Measurements from ENCODE around the gene SMIM45.
A peak's percentile ranks its signal among the peaks of the same experiment; 100 is the strongest.

Gene SMIM45

GRCh38 chr22:41966607-41967240 lies 14.8 kb downstream of the SMIM45 start:
- DNase-seq (ENCODE audit: low read depth, low spot score), result no peak
- H3K9ac ChIP-seq (ENCODE audit: insufficient read length, low read depth), result no peak overlapping the region

GRCh38 chr22:41968601-41969000 lies 16.7 kb downstream of the SMIM45 start:
- no peak for DNase-seq (ENCODE audit: low read depth, low spot score)
- peak overlapping the region; percentile 13 for H3K9ac ChIP-seq (ENCODE audit: insufficient read length, low read depth)
- H3K36me3 ChIP-seq (ENCODE audit: insufficient read depth, insufficient read length, low read length), result no peaks in the 10 kb centered on the region
- H3K4me1 ChIP-seq (ENCODE audit: insufficient read depth, insufficient read length), result peaks cover 20% of the 10 kb centered on the region
- H3K27me3 ChIP-seq (ENCODE audit: insufficient read depth, insufficient read length), result peaks cover 18% of the 10 kb centered on the region
- TF ChIP-seq YY1 (IDR thresholded peaks at IDR 0.05; ENCODE audit: insufficient read depth, insufficient read length), result no peak
- no peak for TF ChIP-seq ZNF274 (IDR thresholded peaks at IDR 0.05; ENCODE audit: low read depth, low read length)
- no peak for TF ChIP-seq SUZ12 (IDR thresholded peaks at IDR 0.05; ENCODE audit: extremely low read depth, insufficient read depth, insufficient read length)
- peaks cover 7% of the 10 kb centered on the region; the same call in 1 of the 2 replicates for H3K9me3 ChIP-seq (ENCODE audit: insufficient read depth, low read length)
- no peak overlapping the region for H3K4me3 ChIP-seq (ENCODE audit: insufficient read length, low read depth)

More at GRCh38 chr22:41966607-41967240, 14.8 kb downstream of the SMIM45 start:
- H3K36me3 ChIP-seq (ENCODE audit: insufficient read depth, insufficient read length, low read length), result no peaks in the 10 kb centered on the region
- TF ChIP-seq ZNF274 (IDR thresholded peaks at IDR 0.05; ENCODE audit: low read depth, low read length) (no peak), SUZ12 (IDR thresholded peaks at IDR 0.05; ENCODE audit: extremely low read depth, insufficient read depth, insufficient read length) (no peak)
- peaks cover 7% of the 10 kb centered on the region; the same call in 1 of the 2 replicates for H3K9me3 ChIP-seq (ENCODE audit: insufficient read depth, low read length)
- H3K27me3 ChIP-seq (ENCODE audit: insufficient read depth, insufficient read length), result peaks cover 7% of the 10 kb centered on the region
- H3K4me3 ChIP-seq (ENCODE audit: insufficient read length, low read depth), result no peak overlapping the region
- H3K4me1 ChIP-seq (ENCODE audit: insufficient read depth, insufficient read length), result peaks cover 20% of the 10 kb centered on the region

GRCh38 chr22:41969110-41969646 lies 17.2 kb downstream of the SMIM45 start, which contains the start of gene SEPTIN3:
SEPTIN3 (plus strand) TSS chr22:41969443; CDS start chr22:41971493, 2,050 bp downstream.
- Histone ChIP-seq H3K9ac (ENCODE audit: insufficient read length, low read depth) (peak within 1 kb of the TSS; percentile 13), H3K27me3 (ENCODE audit: insufficient read depth, insufficient read length) (peaks cover 18% of the 10 kb centered on the region), H3K4me3 (ENCODE audit: insufficient read length, low read depth) (no peak within 1 kb of the TSS), H3K4me1 (ENCODE audit: insufficient read depth, insufficient read length) (peaks cover 17% of the 10 kb centered on the region), H3K9me3 (ENCODE audit: insufficient read depth, low read length) (peaks cover 7% of the 10 kb centered on the region; the same call in 1 of the 2 replicates), H3K36me3 (ENCODE audit: insufficient read depth, insufficient read length, low read length) (no peaks in the 10 kb centered on the region)
- DNase-seq (ENCODE audit: low read depth, low spot score), result no peak
- TF ChIP-seq ZNF274 (IDR thresholded peaks at IDR 0.05; ENCODE audit: low read depth, low read length) (no peak), SUZ12 (IDR thresholded peaks at IDR 0.05; ENCODE audit: extremely low read depth, insufficient read depth, insufficient read length) (no peak), YY1 (IDR thresholded peaks at IDR 0.05; ENCODE audit: insufficient read depth, insufficient read length) (no peak)

- peaks cover 17% of the 10 kb centered on the region for H3K4me1 ChIP-seq (ENCODE audit: insufficient read depth, insufficient read length)
- H3K9me3 ChIP-seq (ENCODE audit: insufficient read depth, low read length), result peaks cover 7% of the 10 kb centered on the region; the same call in 1 of the 2 replicates
- H3K9ac ChIP-seq (ENCODE audit: insufficient read length, low read depth), result no peak overlapping the region
- no peaks in the 10 kb centered on the region for H3K36me3 ChIP-seq (ENCODE audit: insufficient read depth, insufficient read length, low read length)
- no peak for TF ChIP-seq YY1 (IDR thresholded peaks at IDR 0.05; ENCODE audit: insufficient read depth, insufficient read length)
- TF ChIP-seq ZNF274 (IDR thresholded peaks at IDR 0.05; ENCODE audit: low read depth, low read length), result no peak
- TF ChIP-seq SUZ12 (IDR thresholded peaks at IDR 0.05; ENCODE audit: extremely low read depth, insufficient read depth, insufficient read length), result no peak
- no peak for DNase-seq (ENCODE audit: low read depth, low spot score)
- H3K27me3 ChIP-seq (ENCODE audit: insufficient read depth, insufficient read length), result peaks cover 27% of the 10 kb centered on the region
- no peak overlapping the region for H3K4me3 ChIP-seq (ENCODE audit: insufficient read length, low read depth)
These were observed 18.7 kb downstream of the SMIM45 start for GRCh38 chr22:41970601-41971000.

GRCh38 chr22:41971431-41971830 lies 19.5 kb downstream of the SMIM45 start:
- DNase-seq (ENCODE audit: low read depth, low spot score), result no peak
- H3K4me1 ChIP-seq (ENCODE audit: insufficient read depth, insufficient read length), result peaks cover 17% of the 10 kb centered on the region
- TF ChIP-seq ZNF274 (IDR thresholded peaks at IDR 0.05; ENCODE audit: low read depth, low read length), result no peak
- TF ChIP-seq SUZ12 (IDR thresholded peaks at IDR 0.05; ENCODE audit: extremely low read depth, insufficient read depth, insufficient read length), result no peak
- no peak for TF ChIP-seq YY1 (IDR thresholded peaks at IDR 0.05; ENCODE audit: insufficient read depth, insufficient read length)
- H3K27me3 ChIP-seq (ENCODE audit: insufficient read depth, insufficient read length), result peaks cover 35% of the 10 kb centered on the region
- H3K9ac ChIP-seq (ENCODE audit: insufficient read length, low read depth), result no peak overlapping the region
- no peak overlapping the region for H3K4me3 ChIP-seq (ENCODE audit: insufficient read length, low read depth)
- peaks cover 7% of the 10 kb centered on the region; the same call in 1 of the 2 replicates for H3K9me3 ChIP-seq (ENCODE audit: insufficient read depth, low read length)
- no peaks in the 10 kb centered on the region for H3K36me3 ChIP-seq (ENCODE audit: insufficient read depth, insufficient read length, low read length)

GRCh38 chr22:41974691-41975290 lies 22.8 kb downstream of the SMIM45 start:
- DNase-seq (ENCODE audit: low read depth, low spot score), result no peak
- peaks cover 54% of the 10 kb centered on the region for H3K27me3 ChIP-seq (ENCODE audit: insufficient read depth, insufficient read length)
- H3K4me1 ChIP-seq (ENCODE audit: insufficient read depth, insufficient read length), result peaks cover 12% of the 10 kb centered on the region
- no peaks in the 10 kb centered on the region for H3K36me3 ChIP-seq (ENCODE audit: insufficient read depth, insufficient read length, low read length)
- peaks cover 7% of the 10 kb centered on the region; the same call in 1 of the 2 replicates for H3K9me3 ChIP-seq (ENCODE audit: insufficient read depth, low read length)
- TF ChIP-seq ZNF274 (IDR thresholded peaks at IDR 0.05; ENCODE audit: low read depth, low read length) (no peak), SUZ12 (IDR thresholded peaks at IDR 0.05; ENCODE audit: extremely low read depth, insufficient read depth, insufficient read length) (no peak), YY1 (IDR thresholded peaks at IDR 0.05; ENCODE audit: insufficient read depth, insufficient read length) (no peak)
- no peak overlapping the region for H3K4me3 ChIP-seq (ENCODE audit: insufficient read length, low read depth)
- no peak overlapping the region for H3K9ac ChIP-seq (ENCODE audit: insufficient read length, low read depth)

Measured in NT2/D1 (cell line).